HG03378 (cell line): ENCODE measurements around the gene HORMAD1.
"Not testable (repeated sequence)": the region's sequence is repeated elsewhere in the genome, so short reads cannot be mapped to it uniquely, and the experiment has no call there.

Source experiments
- ATAC-seq: cut with Tn5 transposase; IDR thresholded peaks from one replicate; pipeline ENCODE4 v1.9.1; 2021; ENCODE audit warnings: mild to moderate bottlenecking, moderate library complexity; ENCODE audit not compliant: unreplicated experiment

The HORMAD1 gene, protein sequence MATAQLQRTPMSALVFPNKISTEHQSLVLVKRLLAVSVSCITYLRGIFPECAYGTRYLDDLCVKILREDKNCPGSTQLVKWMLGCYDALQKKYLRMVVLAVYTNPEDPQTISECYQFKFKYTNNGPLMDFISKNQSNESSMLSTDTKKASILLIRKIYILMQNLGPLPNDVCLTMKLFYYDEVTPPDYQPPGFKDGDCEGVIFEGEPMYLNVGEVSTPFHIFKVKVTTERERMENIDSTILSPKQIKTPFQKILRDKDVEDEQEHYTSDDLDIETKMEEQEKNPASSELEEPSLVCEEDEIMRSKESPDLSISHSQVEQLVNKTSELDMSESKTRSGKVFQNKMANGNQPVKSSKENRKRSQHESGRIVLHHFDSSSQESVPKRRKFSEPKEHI

DNA sequence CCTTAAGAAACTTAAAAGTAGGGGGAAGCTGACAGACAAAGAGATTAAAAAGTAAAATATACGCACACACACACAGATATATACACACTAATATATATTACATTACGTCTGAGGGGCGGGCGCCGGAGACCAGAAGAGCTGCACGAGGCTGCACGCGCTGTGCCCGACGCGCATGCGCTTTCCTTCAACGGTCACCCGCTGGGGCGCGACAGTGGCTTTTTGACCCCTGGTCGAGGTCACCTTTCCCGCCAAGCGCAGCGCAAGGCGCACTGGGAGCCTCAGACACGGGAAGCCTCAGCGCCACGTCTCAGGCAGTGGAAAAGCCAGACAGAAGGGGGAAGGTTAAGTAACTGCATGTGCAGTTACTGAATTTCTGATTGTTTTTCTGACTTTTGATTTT lies at the start of gene HORMAD1:
Gene HORMAD1, minus strand, starts transcription at position 193 of the 400 bp plus-strand sequence. CDS start 1,390 bp downstream, outside the sequence.
- no peak for ATAC-seq

DNA sequence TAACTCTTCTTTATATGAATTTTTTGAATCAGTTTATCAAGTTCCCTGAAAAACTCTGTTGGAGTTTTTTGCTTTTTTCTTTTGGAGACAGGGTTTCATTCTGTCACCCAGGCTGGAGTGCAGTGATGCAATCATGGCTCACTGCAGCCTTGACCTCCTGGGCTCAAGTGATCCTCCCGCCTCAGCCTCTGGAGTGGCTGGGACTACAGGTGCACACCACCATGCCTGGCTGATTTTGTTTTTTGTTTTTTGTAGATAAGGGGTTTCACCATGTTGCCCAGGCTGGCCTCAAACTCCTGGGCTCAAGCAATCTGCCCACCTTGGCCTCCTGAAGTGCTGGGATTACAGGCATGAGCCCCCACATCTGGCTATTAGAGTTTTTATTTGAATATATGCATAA lies 47.0 kb upstream of the HORMAD1 start:
- not testable (repeated sequence) for ATAC-seq

DNA sequence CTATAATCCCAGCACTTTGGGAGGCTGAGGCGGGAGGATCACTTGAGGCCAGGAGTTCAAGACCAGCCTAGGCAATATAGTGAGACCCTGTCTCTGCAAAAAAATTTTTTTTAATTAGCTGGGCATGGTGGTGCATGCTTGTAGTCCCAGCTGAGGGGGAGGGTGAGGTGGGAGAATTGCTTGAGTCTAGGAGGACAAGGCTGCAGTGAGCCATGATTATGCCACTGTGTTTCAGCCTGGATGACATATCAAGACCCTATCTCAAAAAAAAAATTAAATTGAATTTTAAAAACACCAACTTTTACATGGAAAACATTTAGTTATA lies 45.2 kb upstream of the HORMAD1 start:
- peak; percentile 5 for ATAC-seq

DNA sequence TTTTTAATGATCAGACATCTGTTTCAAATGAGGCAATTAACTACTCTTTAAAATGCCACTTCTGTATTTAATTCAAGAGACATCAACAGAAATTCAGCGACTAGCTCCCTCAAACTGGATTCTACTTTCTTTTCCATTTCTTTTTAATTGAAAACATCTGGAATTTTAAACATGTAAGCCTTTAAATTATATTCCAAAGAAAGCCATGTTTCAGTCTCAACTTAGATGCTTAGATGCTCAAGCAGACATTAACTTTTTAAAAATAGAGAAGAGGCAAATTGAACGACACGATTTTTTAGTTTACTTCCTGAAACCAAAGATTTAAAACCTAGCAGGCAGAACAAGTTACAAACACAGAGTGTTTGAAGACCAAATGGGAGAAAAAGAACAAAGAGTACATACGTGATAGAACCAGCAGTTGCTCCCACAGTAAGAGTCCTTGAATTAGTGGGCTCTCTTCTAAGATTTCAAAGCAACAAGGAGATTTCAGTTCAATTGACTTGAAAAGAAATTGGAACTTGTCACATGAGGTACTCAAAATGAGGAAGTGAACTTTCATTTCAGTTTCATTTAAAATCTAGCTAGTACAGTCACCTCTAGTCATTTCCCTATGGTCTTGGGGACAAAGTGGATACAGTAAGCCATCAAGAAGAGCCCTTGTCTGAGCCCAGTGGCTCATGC lies 44.7 kb upstream of the HORMAD1 start, which contains the start of gene CTSS:
Gene CTSS, minus strand, starts transcription at position 483 of the 681 bp plus-strand sequence. CDS start 1,015 bp downstream, outside the sequence.
- peak; percentile 74 for ATAC-seq

DNA sequence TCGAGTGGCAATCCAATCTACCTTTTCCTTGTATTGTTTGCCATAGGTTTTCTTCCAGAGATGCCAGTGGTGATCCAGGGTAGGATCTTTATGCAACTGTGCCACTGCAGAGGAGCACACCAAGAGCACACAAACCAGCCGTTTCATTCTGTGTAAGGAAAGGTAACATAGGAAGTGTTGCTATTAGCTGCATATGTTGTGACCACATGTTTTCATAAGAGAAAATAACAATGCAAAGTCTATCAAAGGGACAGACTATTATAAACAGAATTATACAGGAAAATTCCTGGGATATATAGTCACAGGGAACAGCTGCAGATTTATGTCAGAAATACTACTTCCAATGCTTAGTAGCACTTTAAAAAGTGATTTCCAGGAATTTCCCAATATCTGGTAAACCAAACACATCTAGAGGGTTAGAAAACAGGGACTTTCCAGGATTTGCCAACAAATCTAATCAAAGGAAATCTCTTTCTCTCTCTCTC lies 44.0 kb upstream of the HORMAD1 start:
- no peak for ATAC-seq

DNA sequence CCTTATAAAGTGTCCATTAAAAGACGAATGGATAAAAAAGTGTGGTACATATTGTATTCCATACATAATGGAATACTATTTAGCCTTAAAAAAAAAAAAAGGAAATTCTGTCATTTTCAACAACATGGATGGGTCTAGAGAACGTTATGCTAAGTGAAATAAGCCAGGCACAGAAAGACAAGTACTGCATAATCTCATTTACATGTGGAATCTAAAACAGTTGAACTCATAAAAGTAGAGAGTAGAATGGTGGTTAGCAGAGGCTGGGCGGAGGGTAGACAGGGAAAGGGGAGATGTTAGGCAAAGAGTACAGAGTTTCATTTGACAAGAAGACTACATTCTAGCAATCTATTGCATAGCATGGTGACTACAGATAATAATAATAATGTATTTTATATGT lies 42.3 kb upstream of the HORMAD1 start:
- ATAC-seq: no peak

DNA sequence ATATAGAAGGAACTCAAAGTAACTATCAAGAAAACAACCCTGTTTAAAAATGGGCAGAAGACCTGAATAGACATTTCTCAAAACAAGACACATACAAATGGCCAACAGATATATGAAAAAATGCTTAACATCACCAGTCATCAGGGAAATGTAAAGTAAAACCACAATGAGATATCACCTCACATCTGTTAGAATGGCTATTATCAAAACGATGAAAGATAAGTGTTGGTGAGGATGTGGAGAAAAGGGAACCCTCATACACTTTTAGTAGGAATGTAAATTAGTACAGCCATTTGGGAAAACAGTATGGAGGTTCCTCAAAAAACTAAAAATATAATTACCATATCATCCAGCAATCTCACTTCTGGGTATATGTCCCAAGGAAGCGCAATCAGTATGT lies 41.9 kb upstream of the HORMAD1 start:
- ATAC-seq: no peak

DNA sequence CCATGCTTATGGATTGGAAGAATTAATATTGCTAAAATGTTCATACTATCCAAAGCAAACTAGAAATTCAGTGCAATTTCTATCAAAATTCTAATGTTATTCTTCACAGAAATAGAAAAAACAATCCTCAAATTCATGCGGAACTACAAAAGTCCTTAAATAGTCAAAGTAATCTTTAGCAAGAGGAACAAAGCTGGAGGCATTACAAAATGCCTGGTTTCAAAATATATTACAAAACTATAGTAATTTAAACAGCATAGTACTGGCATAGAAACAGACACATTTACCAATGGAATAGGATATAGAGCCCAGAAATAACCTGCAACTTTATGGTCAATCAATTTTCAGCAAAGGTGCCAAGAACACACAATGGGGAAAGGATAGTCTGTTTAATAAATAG lies 41.1 kb upstream of the HORMAD1 start:
- ATAC-seq: no peak

DNA sequence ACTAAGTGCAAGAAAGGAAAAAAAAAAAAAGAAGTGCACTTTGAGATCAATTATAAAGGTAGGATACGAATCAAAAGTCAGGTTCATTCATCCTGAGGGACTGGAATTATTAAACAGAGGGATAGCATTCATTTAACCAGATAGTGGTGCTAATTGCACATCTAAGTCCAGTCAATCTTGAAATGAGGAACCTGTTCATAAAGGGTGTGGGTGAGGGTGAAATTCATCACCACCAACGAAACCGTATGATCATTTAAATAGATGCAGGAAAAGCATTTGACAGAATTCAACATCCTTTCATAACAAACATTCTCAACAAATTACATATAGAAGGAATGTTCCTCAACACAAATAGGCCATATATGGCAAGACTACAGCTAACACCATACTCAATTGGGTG lies 39.3 kb upstream of the HORMAD1 start:
- no peak for ATAC-seq

DNA sequence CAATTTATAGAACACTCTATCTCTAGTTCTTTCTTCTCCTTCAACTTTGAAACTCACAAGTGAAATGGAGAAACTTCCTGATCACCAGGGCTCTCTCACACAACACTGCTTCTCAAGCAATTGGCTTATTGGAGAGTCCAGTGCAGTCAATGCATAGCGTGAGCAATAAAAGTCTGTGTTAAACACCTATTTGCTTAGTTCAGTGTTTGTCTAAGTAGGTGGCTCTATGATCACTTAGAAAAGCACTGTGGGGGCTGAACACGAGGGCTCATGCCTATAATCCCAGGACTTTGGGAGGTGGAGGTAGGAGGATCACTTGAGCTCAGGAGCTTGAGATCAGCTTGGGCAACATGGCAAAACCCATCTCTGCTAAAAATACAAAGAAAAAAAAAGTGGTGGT lies 32.7 kb upstream of the HORMAD1 start:
- no peak for ATAC-seq

DNA sequence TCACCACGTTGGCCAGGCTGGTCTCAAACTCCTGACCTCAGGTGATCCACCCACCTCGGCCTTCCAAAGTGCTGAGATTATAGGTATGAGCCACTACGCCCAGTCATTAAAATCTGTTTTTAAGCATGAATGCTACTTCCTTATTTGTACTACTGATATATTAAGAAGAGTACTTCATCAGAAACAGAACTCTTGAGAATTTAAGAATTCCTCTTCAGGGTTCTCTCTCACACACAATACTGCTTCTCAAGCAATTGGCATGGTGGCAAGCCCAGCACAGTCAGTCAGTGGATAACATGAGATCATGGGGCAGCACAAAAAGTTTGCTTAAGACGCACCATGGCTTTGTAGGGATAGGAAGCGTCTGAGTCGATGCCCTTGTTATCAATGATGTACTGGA lies 30.7 kb upstream of the HORMAD1 start:
- no peak for ATAC-seq

DNA sequence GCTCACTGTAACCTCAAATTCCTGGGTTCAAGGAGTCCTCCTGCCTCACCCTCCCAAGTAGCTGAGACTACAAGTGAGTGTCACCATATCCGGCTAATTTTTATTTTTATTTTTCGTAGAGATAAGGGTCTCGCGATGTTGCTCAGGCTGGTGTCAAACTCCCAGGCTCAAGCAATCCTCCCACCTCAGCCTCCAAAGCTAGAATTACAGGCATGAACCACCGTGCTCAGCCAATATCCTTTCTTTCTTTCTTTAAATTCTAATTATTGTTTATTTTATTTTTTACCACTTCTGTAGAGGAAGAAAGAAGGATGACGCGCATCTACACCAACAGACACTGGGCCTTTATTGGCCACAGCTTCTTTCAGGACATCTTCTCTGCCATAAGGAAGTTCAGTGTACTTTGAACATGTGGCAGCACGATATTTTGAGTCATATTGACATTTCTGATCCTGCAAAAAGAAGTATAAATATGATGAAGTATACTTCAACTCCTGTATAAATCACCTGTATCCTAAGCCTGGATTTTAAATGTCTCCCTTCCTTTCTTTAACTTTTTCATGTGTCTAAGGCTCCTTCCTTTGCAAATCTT lies 29.1 kb upstream of the HORMAD1 start:
- no peak for ATAC-seq

DNA sequence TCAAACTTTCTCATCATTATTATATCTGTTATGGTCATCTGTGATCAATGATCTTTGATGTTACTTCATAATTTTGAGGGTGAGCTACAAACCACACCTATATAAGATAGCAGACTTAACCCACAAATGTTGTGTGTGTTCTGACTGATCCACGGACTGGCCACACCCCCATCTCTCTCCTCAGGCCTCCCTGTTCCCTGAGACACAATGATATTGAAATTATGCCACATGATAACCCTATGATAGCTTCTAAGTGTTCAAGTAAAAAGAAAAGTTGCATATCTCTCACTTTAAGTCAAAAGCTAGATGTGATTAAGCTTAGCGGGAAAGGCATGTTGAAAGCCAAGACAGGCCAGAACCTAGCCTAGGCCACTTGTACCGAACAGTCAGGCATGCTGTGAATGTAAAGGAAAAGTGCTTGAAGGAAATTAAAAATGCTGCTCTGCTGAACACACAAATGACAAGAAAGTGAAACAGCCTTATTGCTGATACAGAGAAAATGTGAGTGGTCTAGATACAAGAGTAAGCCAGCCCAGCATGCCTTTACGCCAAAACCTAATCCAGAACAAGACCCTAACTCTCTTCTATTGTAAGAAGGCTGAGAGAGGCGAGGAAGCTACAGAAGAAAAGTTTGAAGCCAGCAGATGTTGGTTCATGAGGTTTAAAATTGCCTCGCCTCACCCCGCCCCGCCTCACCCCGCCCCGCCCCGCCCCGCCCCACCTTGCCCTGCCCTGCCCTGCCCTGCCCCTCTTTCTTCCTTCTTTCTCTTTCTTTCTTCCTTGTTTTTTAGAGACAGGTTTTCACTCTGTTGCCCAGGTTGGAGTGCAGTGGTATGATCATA lies 28.4 kb upstream of the HORMAD1 start:
- ATAC-seq: no peak

DNA sequence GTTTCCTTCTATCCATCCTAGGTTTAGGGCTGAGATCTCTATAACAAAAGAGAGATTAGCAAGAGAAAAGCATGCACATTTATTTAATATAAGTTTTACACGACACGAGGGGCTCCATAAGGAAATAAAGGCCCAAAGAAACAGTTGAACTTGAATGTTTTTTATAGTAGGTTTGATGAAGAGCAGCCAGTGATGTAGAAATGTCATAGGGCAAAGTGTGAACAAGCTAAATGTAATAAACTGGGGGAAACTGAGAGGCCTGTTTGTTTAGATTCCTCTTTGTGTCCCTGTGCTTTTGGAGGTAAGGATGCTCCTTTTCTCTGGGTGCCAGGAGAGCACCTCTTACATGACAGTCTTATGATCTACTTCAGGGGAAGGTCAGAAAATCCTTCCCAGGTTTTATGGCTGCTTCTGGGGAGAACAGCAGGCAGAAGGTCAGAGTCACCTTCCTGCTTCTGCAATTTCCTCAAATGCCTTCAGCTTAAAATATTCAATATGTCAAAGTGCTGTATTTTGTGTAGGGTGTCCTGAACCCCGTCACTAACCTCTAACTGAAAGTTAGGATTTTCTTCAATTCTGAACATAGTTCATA lies 9.5 kb upstream of the HORMAD1 start:
- no peak for ATAC-seq

DNA sequence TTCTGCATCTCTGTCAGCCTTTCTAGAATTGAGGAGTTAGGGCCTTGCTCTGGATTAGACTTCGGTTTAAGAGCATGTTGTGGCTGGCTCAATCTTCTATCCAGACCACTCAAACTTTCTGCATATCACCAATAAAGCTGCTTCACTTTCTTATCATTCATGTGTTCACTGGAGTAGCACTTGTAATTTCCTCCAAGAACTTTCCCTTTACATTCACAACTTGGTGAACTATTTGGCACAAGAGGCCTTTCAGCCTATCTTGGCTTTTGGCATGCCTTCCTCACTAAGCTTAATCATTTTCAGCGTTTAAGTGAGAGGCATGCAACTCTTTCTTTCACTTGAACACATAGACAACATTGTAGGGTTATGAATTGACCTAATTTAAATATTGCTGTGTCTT lies 3.6 kb upstream of the HORMAD1 start:
- no peak for ATAC-seq

DNA sequence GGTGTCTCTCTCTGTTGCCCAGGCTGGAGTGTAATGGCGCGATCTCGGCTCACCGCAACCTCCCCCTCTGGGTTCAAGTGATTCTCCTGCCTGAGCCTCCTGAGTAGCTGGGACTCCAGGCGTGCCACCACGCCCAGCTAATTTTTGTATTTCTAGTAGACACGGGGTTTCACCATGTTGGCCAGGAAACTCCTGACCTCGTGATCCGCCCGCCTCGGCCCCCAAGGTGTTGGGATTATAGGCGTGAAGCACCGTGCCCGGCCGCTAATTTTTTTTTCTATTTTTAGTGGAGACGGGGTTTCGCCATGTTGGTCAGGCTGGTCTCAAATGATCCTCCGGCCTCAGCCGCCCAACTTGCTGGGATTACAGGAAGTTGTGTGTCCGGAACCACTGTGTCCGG lies 597 bp downstream of the HORMAD1 start:
- ATAC-seq: no peak

DNA sequence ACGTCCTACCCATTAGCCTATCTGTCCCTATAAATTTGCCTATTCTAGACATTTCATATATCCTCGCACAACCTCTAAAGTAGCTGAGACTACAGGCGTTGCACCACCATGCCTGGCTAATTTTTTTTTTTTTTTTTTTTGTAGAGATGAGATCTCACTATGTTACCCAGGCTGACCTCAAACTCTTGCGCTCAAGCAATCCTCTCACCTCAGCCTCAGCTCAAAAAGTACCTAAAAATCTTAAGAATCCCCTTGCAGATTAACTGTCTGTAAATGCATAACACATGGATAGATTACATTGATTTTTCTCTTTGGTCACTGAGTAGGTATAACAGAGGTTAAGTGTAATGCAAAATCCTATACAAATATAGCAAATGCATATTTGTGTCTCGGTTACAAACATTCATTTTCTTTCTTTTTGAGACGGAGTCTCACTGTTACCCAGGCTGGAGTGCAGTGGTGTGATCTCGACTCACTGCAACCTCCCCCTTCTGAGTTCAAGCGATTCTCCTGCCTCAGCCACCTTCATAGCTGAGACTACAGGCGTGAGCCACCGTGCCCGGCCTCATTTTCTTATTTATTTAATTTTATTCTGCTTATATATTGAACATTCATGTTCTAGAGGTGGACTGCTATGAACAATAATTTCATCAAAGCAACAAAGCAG lies 2.3 kb downstream of the HORMAD1 start:
- no peak for ATAC-seq

DNA sequence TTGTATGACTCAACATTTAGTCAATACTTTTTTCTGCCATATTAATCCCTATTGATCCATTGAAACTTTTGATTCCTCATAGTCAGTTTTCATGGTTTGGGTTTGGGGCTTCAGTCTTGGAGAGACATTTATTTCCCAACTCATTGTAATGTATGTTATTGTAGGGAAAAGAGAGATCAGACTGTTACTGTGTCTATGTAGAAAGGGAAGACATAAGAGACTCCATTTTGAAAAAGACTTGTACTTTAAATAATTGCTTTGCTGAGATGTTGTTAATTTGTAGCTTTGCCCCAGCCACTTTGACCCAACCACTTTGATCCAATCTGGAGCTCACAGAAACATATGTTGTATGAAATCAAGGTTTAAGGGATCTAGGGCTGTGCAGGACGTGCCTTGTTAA lies 11.7 kb downstream of the HORMAD1 start:
- ATAC-seq: not testable (repeated sequence)

DNA sequence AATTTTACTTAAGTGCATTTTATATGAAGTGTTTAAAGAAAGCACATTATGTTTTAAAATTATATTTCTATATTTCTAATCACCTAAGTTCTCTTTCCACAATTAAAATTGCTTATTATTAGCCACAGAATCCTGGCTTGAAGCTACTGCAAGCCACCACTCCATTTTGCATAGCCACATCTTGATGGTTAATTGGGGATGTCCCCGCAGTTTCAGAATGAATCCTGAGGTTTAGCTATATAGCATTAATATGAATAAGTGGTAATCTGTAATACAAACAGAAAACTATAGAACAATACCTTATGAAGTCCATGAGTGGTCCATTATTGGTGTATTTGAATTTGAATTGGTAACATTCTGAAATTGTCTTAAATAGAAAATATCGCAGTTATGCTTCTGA lies 12.1 kb downstream of the HORMAD1 start:
- peak; percentile 62 for ATAC-seq

DNA sequence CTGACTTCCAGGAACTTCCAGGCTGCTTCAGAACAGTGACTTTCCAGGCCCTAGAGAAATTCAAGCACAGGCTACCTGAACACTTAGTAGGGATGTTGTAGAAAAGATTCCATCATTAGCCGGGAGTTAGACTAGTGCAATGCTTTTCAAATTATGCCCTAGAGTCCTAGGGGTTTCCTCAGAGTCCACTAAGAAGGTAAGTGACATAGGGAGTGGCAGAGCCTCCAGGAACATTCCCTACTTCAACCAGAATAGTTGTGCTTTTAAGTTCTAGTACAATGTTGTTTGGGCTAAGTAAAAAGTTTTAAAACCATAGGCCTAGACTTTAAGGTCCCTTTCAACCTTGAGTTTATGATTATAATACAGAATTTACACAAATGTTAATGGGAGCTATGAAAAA lies 14.6 kb downstream of the HORMAD1 start:
- no peak for ATAC-seq
